Type B pancreatic cell (in vitro differentiated cells): ENCODE data around the gene HAPLN2. TPM values are rescaled to one million over a fixed set of nuclear protein-coding genes. Genes with fewer than 3 reads are reported as not detected.

Experiments used
- DNase-seq: peaks from one replicate; pipeline ENCODE4 v3.0.0; 2021; ENCODE audit warnings: mixed read lengths; ENCODE audit not compliant: unreplicated experiment; ENCODE audit errors: extremely low spot score
- H3K27ac Mint-ChIP-seq: 2 replicates; pipeline ENCODE4 v1.8.0; 2021; ENCODE audit warnings: mild to moderate bottlenecking, mixed read lengths
- H3K27me3 Mint-ChIP-seq: 2 replicates; pipeline ENCODE4 v1.8.0; 2021; ENCODE audit warnings: mixed read lengths
- H3K36me3 Mint-ChIP-seq: 2 replicates; pipeline ENCODE4 v1.8.0; 2021; ENCODE audit warnings: mixed read lengths
- H3K4me1 Mint-ChIP-seq: one replicate; pipeline ENCODE4 v1.8.0; 2021; ENCODE audit warnings: mixed read lengths; ENCODE audit not compliant: unreplicated experiment
- H3K4me3 Mint-ChIP-seq: 2 replicates; pipeline ENCODE4 v1.8.0; 2021; ENCODE audit warnings: mild to moderate bottlenecking, mixed read lengths
- H3K9me3 Mint-ChIP-seq: 2 replicates; pipeline ENCODE4 v1.8.0; 2021; ENCODE audit warnings: mixed read lengths
- CTCF ChIP-seq: fragments of 200-600 bp; sonication (generic); conservative IDR thresholded peaks from 2 replicates; pipeline ENCODE4 v1.5.0; 2021; ENCODE audit warnings: antibody characterized with exemption, mild to moderate bottlenecking
- total RNA-seq: library from RNA; stranded (reverse); gene quantifications from 2 replicates; pipeline ENCODE4 v1.2.1, GENCODE V29; 2021; ENCODE audit warnings: low replicate concordance

HAPLN2 gene
- total RNA-seq, 1 donor from 2014 or later: not detected

GRCh38 chr1:156671804-156672203 is 52.6 kb downstream of the HAPLN2 start:
- peaks cover 15% of the 10 kb centered on the region for H3K36me3 Mint-ChIP-seq
- TF ChIP-seq CTCF: no peak
- peaks cover 60% of the 10 kb centered on the region for H3K4me1 Mint-ChIP-seq
- no peak for DNase-seq
- peaks cover 34% of the 10 kb centered on the region for H3K27me3 Mint-ChIP-seq
- no peak overlapping the region for H3K27ac Mint-ChIP-seq
- H3K9me3 Mint-ChIP-seq: no peaks in the 10 kb centered on the region
- no peak overlapping the region for H3K4me3 Mint-ChIP-seq

- TF ChIP-seq CTCF: no peak
- Mint-ChIP-seq H3K9me3 (no peaks in the 10 kb centered on the region), H3K36me3 (peaks cover 15% of the 10 kb centered on the region), H3K4me1 (peaks cover 59% of the 10 kb centered on the region), H3K27me3 (peaks cover 47% of the 10 kb centered on the region), H3K27ac (peak overlapping the region; percentile 63), H3K4me3 (peak overlapping the region; percentile 72)
- DNase-seq: no peak
Measured at GRCh38 chr1:156673387-156674121, 54.3 kb downstream of the HAPLN2 start.

Other genes with a start within 250 kb of the HAPLN2 start
- 20.7 and 26.1 TPM in 2 replicates for gene MEF2D, start 118.6 kb upstream of the HAPLN2 start, total RNA-seq
- 17.6 and 35.3 TPM in 2 replicates for gene IQGAP3, start 46.9 kb upstream of the HAPLN2 start, total RNA-seq
- not detected in 2 replicates for gene TTC24, start 39.7 kb upstream of the HAPLN2 start, total RNA-seq
- 86.3 and 98.4 TPM in 2 replicates for gene NAXE, start 27.6 kb upstream of the HAPLN2 start, total RNA-seq
- gene GPATCH4, start 17.9 kb upstream of the HAPLN2 start, total RNA-seq: 22.4 and 30.7 TPM in 2 replicates
- 12.6 TPM in 1 of 2 replicates, not detected in the other for gene BCAN, start 22.7 kb downstream of the HAPLN2 start, total RNA-seq
- 8.1 and 125 TPM in 2 replicates for gene NES, start 58.0 kb downstream of the HAPLN2 start, total RNA-seq
- gene CRABP2, start 86.2 kb downstream of the HAPLN2 start, total RNA-seq: 83.7 and 370 TPM in 2 replicates
- 35.2 and 39.7 TPM in 2 replicates for gene METTL25B, start 109.1 kb downstream of the HAPLN2 start, total RNA-seq
- 35.3 and 42.0 TPM in 2 replicates for gene ISG20L2, start 109.4 kb downstream of the HAPLN2 start, total RNA-seq
- gene MRPL24, start 121.7 kb downstream of the HAPLN2 start, total RNA-seq: 47.4 and 58.6 TPM in 2 replicates
- gene HDGF, start 132.3 kb downstream of the HAPLN2 start, total RNA-seq: 249 and 270 TPM in 2 replicates
- 79.1 and 81.8 TPM in 2 replicates for gene PRCC, start 148.1 kb downstream of the HAPLN2 start, total RNA-seq
- 0.48 and 2.2 TPM in 2 replicates for gene SH2D2A, start 197.4 kb downstream of the HAPLN2 start, total RNA-seq
- 1.7 TPM in 1 of 2 replicates, not detected in the other for gene INSRR, start 239.7 kb downstream of the HAPLN2 start, total RNA-seq
- gene NTRK1, start 241.4 kb downstream of the HAPLN2 start, total RNA-seq: 0.12 and 6.6 TPM in 2 replicates